Lower leg skin (tissue), 4 donors: ENCODE measurements around the gene GAN. TPM values are rescaled to one million over a fixed set of nuclear protein-coding genes. Genes with fewer than 3 reads are reported as not detected.

Experiments used
- DNase-seq, 2 donors: peaks; one replicate each; pipeline ENCODE4 v3.0.0-alpha.2; 2019; ENCODE audit warnings: low spot score in 2 of 2
- H3K4me3 ChIP-seq: fragments of 200-600 bp; sonication (generic); 2 replicates; pipeline ENCODE4 v1.5.1; 2017; ENCODE audit warnings: mild to moderate bottlenecking, low read depth; ENCODE audit not compliant: poor library complexity, severe bottlenecking
- POLR2A ChIP-seq, 2 donors: fragments of 450-650 bp; IDR thresholded peaks; one replicate each; pipeline ENCODE4 v1.6.1; 2016 to 2017; ENCODE audit warnings: antibody characterized with exemption in 2 of 2, mild to moderate bottlenecking in 1 of 2, moderate library complexity in 1 of 2
- WGBS, 2 donors: methylation state at CpG; one replicate each; pipeline ENCODE4 v1.1.5; 2018; 5-methylcytosine and 5-hydroxymethylcytosine counted together
- intact Hi-C: fragments of 100-400 bp; cut with DNase I; formaldehyde crosslinking; loops from one replicate; pipeline ENCODE4 v1.15.0; 2023; ENCODE audit warnings: low total_unique reads
- total RNA-seq, 4 donors: library from RNA; depleted of rRNA; stranded (reverse); fragments of >200 nt; gene quantifications; one replicate each; pipeline ENCODE4 v1.1.0, GENCODE V29; 2016
- TF ChIP-seq, protein P1 (sequence below), 3 donors: fragments of 450-650 bp; IDR thresholded peaks; one replicate each; pipeline ENCODE4 v1.5.1; 2016; ENCODE audit warnings: antibody characterized with exemption in 3 of 3, mild to moderate bottlenecking in 3 of 3, moderate library complexity in 2 of 3

GAN gene
- total RNA-seq, 4 donors from 2014 or later = 130 to 214 (median 157) TPM

DNA sequence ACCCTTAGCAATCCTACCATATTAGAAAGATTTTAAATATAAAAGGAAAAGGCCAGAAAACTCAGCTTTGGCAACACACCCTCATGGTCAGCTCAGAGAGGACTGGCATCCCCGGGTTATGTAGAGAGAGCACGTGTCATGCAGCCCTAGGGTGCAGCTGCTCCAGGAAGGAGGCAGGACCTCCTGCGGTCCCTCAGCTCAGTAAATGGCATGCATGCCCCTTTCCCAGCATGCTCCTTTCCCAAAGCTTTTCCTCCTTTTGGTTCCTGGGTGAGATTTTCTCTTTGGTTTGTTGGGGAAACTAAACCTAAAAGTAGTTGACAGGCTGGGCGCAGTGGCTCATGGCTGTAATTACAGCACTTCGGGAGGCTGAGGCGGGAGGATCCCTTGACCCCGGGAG, 3.9 kb downstream of the GAN start:
- 75 to 78% methylated on average over 7 of the region's 7 CpGs for WGBS, 2 donors
- intact Hi-C loops = no loop called here
- TF ChIP-seq POLR2A (IDR thresholded peaks at IDR 0.05) = no peak
- TF ChIP-seq, protein P1, sequence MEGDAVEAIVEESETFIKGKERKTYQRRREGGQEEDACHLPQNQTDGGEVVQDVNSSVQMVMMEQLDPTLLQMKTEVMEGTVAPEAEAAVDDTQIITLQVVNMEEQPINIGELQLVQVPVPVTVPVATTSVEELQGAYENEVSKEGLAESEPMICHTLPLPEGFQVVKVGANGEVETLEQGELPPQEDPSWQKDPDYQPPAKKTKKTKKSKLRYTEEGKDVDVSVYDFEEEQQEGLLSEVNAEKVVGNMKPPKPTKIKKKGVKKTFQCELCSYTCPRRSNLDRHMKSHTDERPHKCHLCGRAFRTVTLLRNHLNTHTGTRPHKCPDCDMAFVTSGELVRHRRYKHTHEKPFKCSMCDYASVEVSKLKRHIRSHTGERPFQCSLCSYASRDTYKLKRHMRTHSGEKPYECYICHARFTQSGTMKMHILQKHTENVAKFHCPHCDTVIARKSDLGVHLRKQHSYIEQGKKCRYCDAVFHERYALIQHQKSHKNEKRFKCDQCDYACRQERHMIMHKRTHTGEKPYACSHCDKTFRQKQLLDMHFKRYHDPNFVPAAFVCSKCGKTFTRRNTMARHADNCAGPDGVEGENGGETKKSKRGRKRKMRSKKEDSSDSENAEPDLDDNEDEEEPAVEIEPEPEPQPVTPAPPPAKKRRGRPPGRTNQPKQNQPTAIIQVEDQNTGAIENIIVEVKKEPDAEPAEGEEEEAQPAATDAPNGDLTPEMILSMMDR (IDR thresholded peaks at IDR 0.05) = no peak
- no peak overlapping the region for H3K4me3 ChIP-seq
- DNase-seq = no peak

DNA sequence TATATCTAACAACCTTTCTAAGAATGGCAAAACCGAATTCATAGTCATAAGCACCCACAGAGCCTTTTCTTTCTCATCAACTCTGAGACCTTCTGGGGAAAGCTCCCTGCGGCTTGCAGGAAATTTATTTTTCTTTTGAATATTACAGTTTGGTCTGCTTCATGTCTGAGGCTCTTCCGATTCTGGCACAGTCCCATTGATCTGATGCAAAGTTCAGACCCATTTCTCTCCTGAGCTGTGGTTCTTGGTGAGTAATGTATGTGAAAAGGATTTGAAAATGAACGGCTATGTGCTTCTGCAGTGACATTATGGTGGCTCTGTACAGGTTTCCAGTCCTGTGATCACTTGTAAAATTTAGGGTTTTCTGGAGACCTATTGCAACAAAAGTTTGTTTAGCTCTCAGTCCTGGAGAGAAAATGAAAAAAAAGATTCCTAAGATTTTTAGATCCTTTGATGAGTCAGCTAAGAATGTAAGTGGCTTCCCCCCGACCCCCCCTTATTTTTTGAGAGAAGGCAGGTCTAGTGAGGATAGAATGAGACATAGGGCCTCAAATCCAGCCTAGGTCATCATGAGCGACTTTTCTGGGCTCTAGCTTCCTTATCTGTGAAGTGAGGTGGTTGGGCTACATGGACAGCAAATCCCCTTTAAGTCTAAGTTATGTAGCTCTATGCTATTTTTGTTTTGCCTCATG, 4.6 kb downstream of the GAN start:
- no peak overlapping the region for H3K4me3 ChIP-seq
- no peak for TF ChIP-seq POLR2A (IDR thresholded peaks at IDR 0.05)
- TF ChIP-seq, protein P1 (IDR thresholded peaks at IDR 0.05) = no peak
- intact Hi-C loops = no loop called here
- DNase-seq = no peak
- WGBS, 2 donors = 57 to 61% methylated on average over 6 of the region's 6 CpGs

- intact Hi-C loops = no loop called here
- TF ChIP-seq, protein P1 (IDR thresholded peaks at IDR 0.05) = no peak
- no peak for TF ChIP-seq POLR2A (IDR thresholded peaks at IDR 0.05)
- WGBS, 2 donors = 80 to 83% methylated on average over 2 of the region's 2 CpGs
- DNase-seq = no peak
- H3K4me3 ChIP-seq = no peak overlapping the region
Observed at GRCh38 chr16:81321039-81321438, 6.3 kb downstream of the GAN start.

GRCh38 chr16:81321536-81321935, 6.8 kb downstream of the GAN start:
- no peak overlapping the region for H3K4me3 ChIP-seq
- no peak for DNase-seq
- TF ChIP-seq POLR2A (IDR thresholded peaks at IDR 0.05) = no peak
- TF ChIP-seq, protein P1 (IDR thresholded peaks at IDR 0.05) = no peak
- 85 to 88% methylated on average over 5 of the region's 5 CpGs for WGBS, 2 donors
- intact Hi-C loops = no loop called here

DNA sequence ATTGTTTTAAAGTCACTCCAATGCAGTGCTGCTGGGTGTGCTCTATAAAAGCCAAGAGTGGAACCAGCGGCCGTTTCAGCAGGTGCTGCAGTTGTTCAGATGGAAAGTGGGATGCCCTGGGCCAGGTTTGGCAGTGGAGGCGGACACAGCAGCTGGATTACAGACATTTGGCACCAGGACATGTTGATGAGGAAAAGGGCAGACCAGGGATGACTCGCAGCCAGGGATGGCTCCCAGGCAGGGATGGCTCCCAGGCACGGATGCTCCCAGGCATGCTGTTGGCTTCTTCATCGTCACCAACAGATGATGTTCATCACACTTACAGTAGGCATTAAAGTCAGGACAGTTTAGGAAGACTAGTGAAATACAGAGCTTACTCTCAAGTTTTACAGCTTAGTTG, 10.0 kb downstream of the GAN start:
- no peak for DNase-seq
- intact Hi-C loops = no loop called here
- no peak overlapping the region for H3K4me3 ChIP-seq
- TF ChIP-seq, protein P1 (IDR thresholded peaks at IDR 0.05) = no peak
- no peak for TF ChIP-seq POLR2A (IDR thresholded peaks at IDR 0.05)
- WGBS, 2 donors = 43 to 55% methylated on average over 6 of the region's 6 CpGs

- 41 to 43% methylated on average over 5 of the region's 5 CpGs for WGBS, 2 donors
Observed at GRCh38 chr16:81327011-81327410, 12.2 kb downstream of the GAN start.

More at GRCh38 chr16:81327011-81327410, 12.2 kb downstream of the GAN start:
- intact Hi-C loops = no loop called here
- DNase-seq = no peak
- no peak for TF ChIP-seq POLR2A (IDR thresholded peaks at IDR 0.05)
- TF ChIP-seq, protein P1 (IDR thresholded peaks at IDR 0.05) = no peak
- H3K4me3 ChIP-seq = no peak overlapping the region
